GM21367 (cell line): ENCODE data around the gene ARID1B.

Source experiments
- ATAC-seq: cut with Tn5 transposase; IDR thresholded peaks from one replicate; pipeline ENCODE4 v1.9.1; 2021; ENCODE audit not compliant: unreplicated experiment

ARID1B gene

DNA sequence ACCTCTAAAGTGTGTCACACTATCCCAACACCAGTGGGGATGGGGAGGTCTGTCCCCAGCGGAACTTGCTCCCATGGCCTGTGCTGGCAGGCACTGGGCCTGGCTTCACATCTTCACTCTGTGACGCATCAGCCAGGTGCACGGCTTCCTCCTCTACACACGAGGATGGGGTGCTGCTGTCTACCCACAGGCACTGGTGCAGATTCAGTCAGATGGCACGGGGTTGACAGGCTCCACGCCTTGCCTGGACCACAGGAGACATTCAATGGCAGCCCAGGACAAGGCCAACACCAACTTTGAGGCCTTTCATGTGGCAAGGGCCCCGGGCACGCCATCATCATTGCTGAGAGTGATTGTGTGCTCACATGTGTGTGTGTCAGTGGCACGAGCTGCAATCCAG, 453.7 kb downstream of the ARID1B start:
- ATAC-seq = no peak

DNA sequence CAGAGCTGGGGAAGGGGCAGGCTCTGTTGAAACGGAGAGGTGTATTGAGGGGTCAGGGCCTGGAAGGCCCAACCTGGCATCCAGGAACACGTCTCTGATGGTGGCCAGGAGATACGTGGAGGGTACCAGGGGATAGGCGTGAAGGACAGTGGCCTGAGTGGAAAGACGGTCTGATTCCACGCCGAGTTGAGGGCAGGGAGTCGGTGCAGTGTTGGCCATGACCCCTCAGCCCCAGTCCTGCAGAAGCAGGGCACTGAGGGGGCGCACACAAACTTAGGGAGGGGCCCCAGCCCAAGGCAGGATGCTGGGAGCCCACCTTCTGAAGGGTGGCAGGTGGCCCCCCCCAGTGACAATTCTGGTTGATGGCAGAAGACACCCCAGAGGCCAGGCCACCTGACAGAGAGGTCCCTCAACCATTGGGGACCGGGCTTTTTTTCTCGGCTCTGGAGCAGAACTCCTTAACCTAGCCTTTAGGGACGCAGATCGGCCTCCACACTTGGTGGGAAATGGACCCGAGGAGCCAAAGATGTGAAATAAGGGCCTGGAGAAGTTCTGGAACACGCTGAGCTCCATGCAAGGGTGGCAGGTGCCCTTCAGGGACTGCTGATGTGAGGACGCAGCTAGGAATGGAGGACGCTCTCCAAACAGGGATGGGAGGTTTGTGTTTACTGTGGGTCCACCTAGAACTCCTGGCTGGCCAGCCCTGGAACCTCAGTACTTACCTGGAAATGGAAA, 455.1 kb downstream of the ARID1B start:
- no peak for ATAC-seq

- ATAC-seq = no peak
These were observed 456.0 kb downstream of the ARID1B start for GRCh38 chr6:157233156-157233555.

GRCh38 chr6:157233686-157234085, 456.5 kb downstream of the ARID1B start:
- no peak for ATAC-seq

- ATAC-seq = no peak
These were observed 458.4 kb downstream of the ARID1B start for GRCh38 chr6:157235600-157236039.

- ATAC-seq = no peak
These were observed 459.0 kb downstream of the ARID1B start for GRCh38 chr6:157236040-157236725.

- ATAC-seq = no peak
These were observed 461.2 kb downstream of the ARID1B start for GRCh38 chr6:157238346-157238745.

DNA sequence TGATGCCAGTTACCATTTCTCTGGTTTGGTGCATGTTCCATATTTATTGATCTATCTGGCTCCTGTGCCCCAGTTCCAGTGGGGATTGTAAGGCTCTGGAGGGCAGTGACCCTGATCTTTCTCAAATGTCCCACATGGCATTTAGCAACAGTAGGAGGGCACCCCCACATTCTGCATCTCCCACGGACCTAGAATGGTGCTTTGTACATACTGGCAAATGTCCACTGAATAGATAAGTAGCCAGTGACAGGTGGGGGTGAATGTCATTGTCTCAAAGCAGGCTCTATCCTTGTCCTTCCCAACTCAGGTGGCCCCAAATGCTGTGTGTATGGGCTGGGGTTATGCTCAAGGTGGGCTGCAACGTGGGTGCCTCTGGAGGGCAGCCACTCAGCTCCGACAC, 462.0 kb downstream of the ARID1B start:
- ATAC-seq = no peak

- no peak for ATAC-seq
These were observed 462.5 kb downstream of the ARID1B start for GRCh38 chr6:157239671-157240058.

DNA sequence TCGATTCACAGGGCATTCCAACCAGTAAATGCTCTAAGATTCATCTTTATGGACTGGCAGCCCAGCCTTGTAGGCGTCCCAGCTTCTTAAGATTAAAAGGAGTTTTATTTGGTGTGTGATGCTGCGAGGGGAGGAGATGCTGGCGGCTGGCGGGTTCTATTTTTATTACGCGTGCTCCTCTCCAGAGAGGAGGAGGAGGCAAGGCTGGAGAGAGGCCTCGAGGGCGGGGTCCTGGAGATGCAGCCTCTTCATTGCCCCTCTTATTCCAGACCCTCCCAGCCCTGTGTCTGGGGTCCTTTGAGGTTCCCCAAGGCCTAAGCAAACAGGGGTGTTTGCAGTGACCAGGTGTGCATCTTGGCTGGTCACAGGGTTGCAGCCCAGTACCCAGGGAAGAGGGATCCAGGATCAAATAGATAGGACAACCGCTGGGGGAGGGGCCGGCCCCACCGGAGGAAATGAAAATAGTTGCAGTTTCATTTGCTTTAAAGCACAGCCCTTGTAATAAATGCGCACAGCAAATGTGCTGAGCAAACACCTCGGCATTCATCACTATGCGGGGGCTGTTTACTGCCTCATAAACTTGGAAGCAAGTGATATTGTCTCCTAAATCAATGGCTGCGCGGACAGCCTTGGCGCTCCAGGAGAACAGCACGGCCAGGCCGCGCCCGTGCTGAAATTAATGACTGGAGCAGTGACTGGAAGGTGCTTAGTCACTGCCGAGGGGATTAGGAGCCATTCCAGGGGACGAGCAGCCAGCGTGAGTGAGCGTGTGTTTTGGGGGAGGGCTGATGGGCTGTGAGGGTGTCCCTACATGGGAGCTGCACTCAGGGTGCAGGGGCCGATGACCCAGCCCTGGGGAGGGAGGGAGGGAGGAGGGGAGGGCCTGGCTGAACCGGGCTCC, 463.1 kb downstream of the ARID1B start:
- ATAC-seq = no peak

DNA sequence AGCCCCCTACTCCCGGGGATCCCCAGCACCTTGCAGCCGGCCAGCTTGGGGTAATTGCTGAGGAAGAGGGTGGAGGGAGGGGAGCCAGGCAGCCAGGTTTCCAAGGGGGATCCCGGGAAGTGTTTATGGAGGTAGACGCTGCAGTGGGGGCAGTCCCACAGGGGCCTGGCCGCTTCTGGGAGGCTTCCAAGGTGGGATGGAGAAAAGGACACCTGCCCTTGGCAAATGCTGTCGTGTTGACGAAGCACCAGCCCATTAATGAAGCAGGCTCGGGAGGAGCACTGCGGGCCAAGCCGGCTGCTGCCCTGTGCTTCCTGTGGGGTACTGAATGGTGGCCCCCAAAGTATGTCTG, 463.8 kb downstream of the ARID1B start:
- no peak for ATAC-seq

DNA sequence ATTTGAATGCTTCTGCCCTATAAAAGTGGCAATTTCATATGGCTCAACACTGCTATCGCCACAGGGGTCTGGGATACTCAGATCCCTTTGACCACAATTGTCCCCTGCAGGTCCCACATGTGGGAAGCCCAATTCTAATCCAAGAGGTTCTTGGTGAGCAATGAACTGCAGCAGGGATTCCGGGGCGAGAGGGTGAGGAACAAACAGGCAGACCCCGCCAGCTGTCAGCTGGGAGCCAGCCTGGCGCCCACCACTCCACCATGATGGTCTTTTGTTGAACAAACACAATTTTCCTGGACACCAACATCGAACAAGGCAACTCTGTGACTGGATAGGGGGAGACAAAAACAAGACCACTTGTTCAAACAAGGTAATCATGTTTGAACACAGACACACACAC, 465.6 kb downstream of the ARID1B start:
- no peak for ATAC-seq

- ATAC-seq = no peak
These were observed 467.0 kb downstream of the ARID1B start for GRCh38 chr6:157244175-157244574.

- no peak for ATAC-seq
These were observed 467.6 kb downstream of the ARID1B start for GRCh38 chr6:157244780-157245179.

DNA sequence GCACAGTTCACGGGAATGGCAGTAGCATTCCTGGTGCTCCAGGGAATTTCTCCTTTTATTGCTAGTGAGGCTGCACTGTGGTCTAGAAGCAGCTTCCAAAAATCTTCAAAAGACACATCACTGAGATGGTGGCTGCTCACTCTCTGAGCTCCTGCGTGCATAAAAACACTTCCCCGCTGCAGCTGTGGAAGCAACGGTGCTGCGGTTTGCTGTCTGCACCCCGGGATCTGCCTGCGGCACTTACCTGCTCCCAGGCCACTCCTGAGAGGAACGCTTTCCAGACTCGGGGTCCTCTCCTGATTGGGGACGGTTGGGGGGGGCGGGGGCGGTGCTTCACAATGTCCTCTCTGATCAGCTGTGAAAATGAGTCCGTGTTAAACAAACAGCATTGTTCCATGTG, 468.3 kb downstream of the ARID1B start:
- ATAC-seq = no peak

GRCh38 chr6:157246048-157246630, 469.0 kb downstream of the ARID1B start:
- ATAC-seq = no peak

DNA sequence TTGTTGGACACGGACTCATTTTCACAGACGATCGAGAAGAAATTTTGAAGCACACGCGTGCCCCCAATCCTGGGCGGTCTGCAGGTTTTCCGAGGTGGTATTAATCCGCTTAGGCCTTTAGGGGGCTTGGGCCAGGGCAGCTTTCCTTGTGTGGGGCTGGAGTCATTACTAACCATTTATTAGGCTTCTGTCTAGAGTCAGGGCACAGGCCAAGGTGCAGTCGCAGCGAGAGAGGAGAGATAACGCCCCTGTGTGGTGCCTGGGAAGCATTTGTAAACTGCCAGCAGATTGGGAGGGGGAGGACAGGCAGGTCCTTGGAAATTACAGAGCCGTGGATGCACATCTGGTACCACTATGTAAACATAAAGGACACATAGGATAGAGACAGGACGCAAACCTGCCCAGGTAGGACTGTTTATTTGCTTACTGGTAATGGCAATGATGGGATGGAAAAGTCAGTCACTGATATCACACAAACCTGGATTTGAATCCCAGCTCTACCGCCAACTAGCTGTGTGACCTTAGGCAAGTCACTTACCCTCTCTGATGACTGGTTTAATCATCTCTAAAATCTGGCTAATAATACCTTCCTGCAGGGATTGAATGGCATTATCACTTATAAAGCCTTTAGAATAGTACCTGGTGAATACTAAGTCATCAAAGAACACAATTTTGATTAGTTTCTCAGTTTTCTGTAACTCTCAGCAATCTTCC, 469.8 kb downstream of the ARID1B start:
- no peak for ATAC-seq

DNA sequence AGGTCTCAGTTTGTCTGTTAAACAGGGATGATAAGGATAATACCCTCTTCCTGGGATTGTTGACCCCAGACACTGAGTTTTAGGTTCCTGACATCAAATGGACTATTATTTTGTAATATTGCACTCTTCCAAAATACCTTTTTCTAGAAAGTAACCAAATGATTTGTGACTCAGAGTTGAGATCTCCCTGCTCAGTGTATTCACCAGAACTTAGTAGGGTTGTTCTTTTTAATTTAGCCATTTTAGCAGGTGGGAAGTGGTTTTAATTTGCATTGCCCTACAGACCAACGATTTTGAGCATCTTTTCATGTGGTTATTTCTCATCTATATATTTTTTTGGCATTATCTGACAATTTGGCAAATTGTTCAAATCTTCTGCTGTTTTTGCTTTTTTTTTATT, 471.1 kb downstream of the ARID1B start:
- ATAC-seq = no peak

DNA sequence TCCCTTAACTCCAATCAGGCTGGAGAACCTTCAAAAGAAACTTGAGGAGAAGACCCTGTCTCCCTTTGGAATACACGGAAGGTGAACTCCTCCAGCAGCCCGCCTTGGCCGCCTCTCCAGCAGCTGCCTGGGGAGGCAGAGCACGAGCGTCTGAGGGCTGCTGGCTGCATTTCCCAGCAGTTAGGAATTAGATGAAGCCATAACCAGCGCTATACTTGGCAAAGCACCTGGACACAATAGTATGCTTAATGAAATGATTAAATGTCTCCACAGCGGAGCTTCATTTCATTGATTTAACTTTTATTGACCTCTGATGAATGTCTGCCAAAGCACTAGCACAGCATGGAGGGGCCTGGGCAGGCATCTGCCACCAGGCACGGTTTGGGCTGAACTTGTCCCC, 472.6 kb downstream of the ARID1B start:
- ATAC-seq = no peak

DNA sequence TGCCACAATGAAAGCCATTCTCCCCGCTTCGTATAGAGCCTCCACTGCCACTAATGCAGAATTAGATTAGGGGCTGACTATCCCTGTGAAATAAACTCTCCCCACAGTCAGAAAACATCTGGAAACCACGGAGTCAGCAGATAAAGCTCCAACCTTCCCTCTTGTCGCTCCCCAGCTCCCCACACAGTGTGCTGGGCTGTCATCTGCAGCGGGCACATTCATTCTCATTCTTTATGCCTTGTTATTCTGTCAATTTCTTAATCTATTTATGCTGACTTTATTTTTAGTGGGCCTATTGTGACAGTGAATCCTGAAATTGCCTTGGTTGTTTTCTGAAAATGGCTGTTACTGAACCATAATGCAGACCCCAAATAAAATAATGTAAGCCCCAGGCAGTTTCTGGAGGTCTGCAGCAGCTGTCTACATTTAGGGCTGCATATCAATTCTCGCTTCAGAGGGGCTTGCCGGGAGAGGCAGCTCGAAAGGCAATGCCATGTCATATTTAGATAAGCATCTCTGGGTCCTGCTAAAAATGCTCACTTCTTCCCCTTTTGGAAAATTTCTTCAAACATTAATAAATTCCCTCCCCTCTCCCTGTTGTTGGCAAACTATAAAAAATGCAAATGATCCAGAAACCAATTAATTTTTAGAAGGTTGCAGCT, 474.5 kb downstream of the ARID1B start:
- no peak for ATAC-seq
